Stomach (tissue), 9 donors: ENCODE measurements around the gene ZNF106. TPM values are rescaled to one million over a fixed set of nuclear protein-coding genes. Genes with fewer than 3 reads are reported as not detected.

Source experiments
- DNase-seq, 2 donors: peaks; one replicate each; pipeline versions ENCODE4 v3.0.0 to v3.0.0-alpha.2; 2013 to 2019
- H3K27ac ChIP-seq, 5 donors: fragments of 200-600 bp in 4 of 5; sonication (generic) in 4 of 5; one replicate each; pipeline ENCODE4 v1.5.1; 2013 to 2019; ENCODE audit warnings: mild to moderate bottlenecking in 1 of 5, moderate library complexity in 1 of 5
- H3K27me3 ChIP-seq, 3 donors: fragments of 200-600 bp; sonication (generic); one replicate each; pipeline ENCODE4 v1.5.1; 2017 to 2019; ENCODE audit warnings: mixed run types in 1 of 3
- H3K36me3 ChIP-seq, 4 donors: fragments of 200-600 bp; sonication (generic); 1 replicate in 3 of 4; 2 replicates in 1 of 4; pipeline ENCODE4 v1.5.1; 2016 to 2019
- H3K4me1 ChIP-seq, 4 donors: fragments of 200-600 bp; sonication (generic); one replicate each; pipeline ENCODE4 v1.5.1; 2016 to 2019
- H3K4me3 ChIP-seq, 4 donors: fragments of 200-600 bp; sonication (generic) in 3 of 4; one replicate each; pipeline ENCODE4 v1.5.1; 2016 to 2019; ENCODE audit warnings: mild to moderate bottlenecking in 1 of 4
- H3K9me3 ChIP-seq, 4 donors: fragments of 200-600 bp; sonication (generic); one replicate each; pipeline ENCODE4 v1.5.1; 2016 to 2019
- EP300 ChIP-seq: sonication (generic); formaldehyde crosslinking; IDR thresholded peaks from one replicate; pipeline ENCODE4 v1.6.1; 2017; ENCODE audit warnings: antibody characterized with exemption
- POLR2A ChIP-seq, 4 donors: fragments of 450-650 bp; IDR thresholded peaks; one replicate each; pipeline ENCODE4 v1.6.1; 2016; ENCODE audit warnings: antibody characterized with exemption in 4 of 4, control low read depth in 2 of 4, mild to moderate bottlenecking in 1 of 4, moderate library complexity in 1 of 4
- POLR2AphosphoS5 ChIP-seq, 3 donors: sonication (generic); formaldehyde crosslinking; IDR thresholded peaks; one replicate each; pipeline ENCODE4 v1.6.1; 2016; ENCODE audit warnings: antibody characterized with exemption in 3 of 3
- WGBS, 5 donors: extraction: QIAGEN DNeasy Blood & Tissue Kit in 3 of 5; methylation state at CpG; one replicate each; pipeline versions ENCODE4 v1.1.5 to v1.1.7; 2013 to 2018; 5-methylcytosine and 5-hydroxymethylcytosine counted together
- intact Hi-C: fragments of 100-400 bp; cut with DNase I; formaldehyde crosslinking; loops from one replicate; pipeline ENCODE4 v1.15.1; 2023; ENCODE audit warnings: low total_unique reads
- polyA plus RNA-seq, 3 donors: library from polyadenylated mRNA; stranded (reverse); fragments of 200-250 nt; gene quantifications; one replicate each; pipeline ENCODE4 v1.2.3, GENCODE V29; 2013
- total RNA-seq, 5 donors: library from RNA; depleted of rRNA; stranded (reverse); fragments of >200 nt; gene quantifications; one replicate each; pipeline versions ENCODE4 v1.1.0 to v1.2.3, GENCODE V29; 2014 to 2016
- TF ChIP-seq, protein P1 (sequence below), 7 experiments: fragments of 450-650 bp in 4 of 7; fragments of 200-600 bp in 3 of 7; sonication (generic) in 3 of 7; IDR thresholded peaks; one replicate each; pipeline ENCODE4 v1.5.1; 2016 to 2019; ENCODE audit warnings: antibody characterized with exemption in 7 of 7, control low read depth in 2 of 7, mild to moderate bottlenecking in 1 of 7
- donor health status: healthy with polysubstance abuse.
- donor health status: Bipolar disorder and iron deficiency.
- donor health status: healthy.

The ZNF106 gene
- total and polyA plus RNA-seq, 8 donors, result 4.5 to 238 (median 41.9) TPM

DNA sequence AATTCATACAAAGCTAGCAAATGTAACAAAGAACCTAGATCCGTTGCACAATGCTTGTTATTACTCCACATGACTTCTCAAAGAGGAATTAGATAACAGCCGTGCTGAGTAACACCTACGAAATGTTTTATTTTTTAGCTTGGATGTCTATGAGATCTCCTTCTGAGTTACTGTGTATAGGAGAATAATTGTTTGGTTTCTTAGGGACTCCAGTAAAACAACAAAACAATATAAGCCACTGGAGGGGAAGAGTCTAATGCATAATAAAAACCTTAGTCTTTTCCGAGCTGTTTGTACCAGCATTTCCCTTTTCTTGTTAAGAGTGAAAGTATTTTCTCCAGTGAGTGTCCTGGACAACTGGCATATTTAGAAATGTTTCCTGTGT, 20.1 kb upstream of the ZNF106 start:
- Histone ChIP-seq H3K27ac (peak overlapping the region in 3 of 5 donors; percentile 13 to 66 (median 19)), H3K9me3 (no peaks in the 10 kb centered on the region), H3K4me3 (no peak overlapping the region), H3K36me3 (peaks cover 16 to 45% (median 35%) of the 10 kb centered on the region in 4 donors), H3K4me1 (peaks cover 0 to 34% (median 19%) of the 10 kb centered on the region in 4 donors), H3K27me3 (no peaks in the 10 kb centered on the region)
- TF ChIP-seq EP300 (no peak), POLR2AphosphoS5 (IDR thresholded peaks at IDR 0.05) (no peak), POLR2A (IDR thresholded peaks at IDR 0.05) (no peak)
- TF ChIP-seq, protein P1, sequence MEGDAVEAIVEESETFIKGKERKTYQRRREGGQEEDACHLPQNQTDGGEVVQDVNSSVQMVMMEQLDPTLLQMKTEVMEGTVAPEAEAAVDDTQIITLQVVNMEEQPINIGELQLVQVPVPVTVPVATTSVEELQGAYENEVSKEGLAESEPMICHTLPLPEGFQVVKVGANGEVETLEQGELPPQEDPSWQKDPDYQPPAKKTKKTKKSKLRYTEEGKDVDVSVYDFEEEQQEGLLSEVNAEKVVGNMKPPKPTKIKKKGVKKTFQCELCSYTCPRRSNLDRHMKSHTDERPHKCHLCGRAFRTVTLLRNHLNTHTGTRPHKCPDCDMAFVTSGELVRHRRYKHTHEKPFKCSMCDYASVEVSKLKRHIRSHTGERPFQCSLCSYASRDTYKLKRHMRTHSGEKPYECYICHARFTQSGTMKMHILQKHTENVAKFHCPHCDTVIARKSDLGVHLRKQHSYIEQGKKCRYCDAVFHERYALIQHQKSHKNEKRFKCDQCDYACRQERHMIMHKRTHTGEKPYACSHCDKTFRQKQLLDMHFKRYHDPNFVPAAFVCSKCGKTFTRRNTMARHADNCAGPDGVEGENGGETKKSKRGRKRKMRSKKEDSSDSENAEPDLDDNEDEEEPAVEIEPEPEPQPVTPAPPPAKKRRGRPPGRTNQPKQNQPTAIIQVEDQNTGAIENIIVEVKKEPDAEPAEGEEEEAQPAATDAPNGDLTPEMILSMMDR (IDR thresholded peaks at IDR 0.05), result no peak
- 45 to 66% (median 57%) methylated on average over 4 of the region's 4 CpGs for WGBS, 5 donors
- intact Hi-C loops, result no loop called here
- no peak for DNase-seq

DNA sequence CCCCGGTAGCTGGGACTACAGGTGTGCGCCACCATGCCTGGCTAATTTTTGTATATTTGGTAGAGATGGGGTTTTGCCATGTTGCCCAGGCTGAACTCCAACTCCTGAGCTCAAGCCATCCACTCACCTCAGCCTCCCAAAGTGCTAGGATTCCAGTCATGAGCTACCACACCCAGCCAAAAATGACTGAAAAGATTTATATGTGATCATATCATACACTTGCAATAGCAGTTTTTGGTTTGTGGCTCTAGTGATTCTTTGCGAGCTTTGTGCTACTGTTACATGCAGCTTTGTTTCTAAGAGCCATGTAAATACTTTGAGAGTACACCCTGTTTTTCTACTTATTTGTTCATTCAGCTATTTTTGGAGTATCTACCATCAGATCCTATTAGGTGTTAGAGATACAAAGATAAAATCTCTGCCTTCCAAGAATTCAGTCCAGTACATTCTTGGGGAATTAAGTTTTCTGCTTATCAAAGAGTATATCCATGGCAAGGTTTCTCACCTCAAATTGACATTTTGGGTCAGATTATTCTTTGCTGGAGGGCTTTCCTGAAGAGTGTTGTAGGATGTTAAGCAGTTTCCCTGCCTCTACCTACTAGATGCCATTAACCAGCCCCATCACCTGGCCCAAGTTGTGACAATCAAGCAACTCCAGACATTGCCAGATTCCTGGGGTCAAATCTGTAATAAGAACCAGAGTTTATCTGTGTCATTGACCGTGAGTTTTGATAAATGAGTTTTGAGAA, 19.5 kb upstream of the ZNF106 start:
- Histone ChIP-seq H3K36me3 (peaks cover 16 to 39% (median 29%) of the 10 kb centered on the region in 4 donors), H3K27ac (peak overlapping the region in 2 of 5 donors; percentile 19 to 66), H3K9me3 (no peaks in the 10 kb centered on the region), H3K4me1 (peaks cover 0 to 34% (median 19%) of the 10 kb centered on the region in 4 donors), H3K4me3 (no peak overlapping the region), H3K27me3 (no peaks in the 10 kb centered on the region)
- WGBS, 5 donors, result 83 to 93% (median 84%) methylated on average over 4 of the region's 4 CpGs
- intact Hi-C loops, result no loop called here
- TF ChIP-seq, protein P1 (IDR thresholded peaks at IDR 0.05), result no peak
- no peak for TF ChIP-seq POLR2AphosphoS5 (IDR thresholded peaks at IDR 0.05)
- TF ChIP-seq POLR2A (IDR thresholded peaks at IDR 0.05), result no peak
- TF ChIP-seq EP300, result no peak
- DNase-seq, result no peak

DNA sequence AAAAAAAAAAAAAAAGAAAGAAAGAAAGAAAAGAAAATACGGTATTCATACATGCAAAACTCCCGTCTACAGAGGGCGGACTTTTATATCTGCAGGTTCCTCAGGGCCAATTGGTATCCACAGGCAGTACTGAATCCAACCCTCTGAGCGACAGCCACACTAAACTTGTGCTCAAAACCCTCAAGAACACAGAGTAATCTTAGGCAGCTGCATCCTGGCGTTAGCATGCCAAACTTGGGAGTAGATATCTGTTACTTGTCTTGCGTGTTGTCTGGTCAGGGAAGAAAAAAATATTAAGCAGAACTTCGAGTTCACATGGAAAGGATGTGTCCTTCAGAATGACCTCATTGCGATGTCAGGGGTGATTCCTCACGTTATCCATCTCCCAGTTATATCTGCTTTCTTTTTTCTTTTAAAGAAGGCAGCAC, 17.3 kb upstream of the ZNF106 start:
- Histone ChIP-seq H3K27me3 (no peaks in the 10 kb centered on the region), H3K9me3 (no peaks in the 10 kb centered on the region), H3K4me3 (no peak overlapping the region), H3K27ac (peak overlapping the region in 1 of 5 donors; percentile 36), H3K36me3 (peaks cover 0 to 20% (median 7%) of the 10 kb centered on the region in 4 donors), H3K4me1 (peaks cover 0 to 54% (median 27%) of the 10 kb centered on the region in 4 donors)
- intact Hi-C loops, result no loop called here
- no peak for DNase-seq
- 54 to 74% (median 67%) methylated on average over 9 of the region's 9 CpGs for WGBS, 5 donors
- TF ChIP-seq EP300, result no peak
- TF ChIP-seq, protein P1 (IDR thresholded peaks at IDR 0.05), result no peak
- no peak for TF ChIP-seq POLR2A (IDR thresholded peaks at IDR 0.05)
- no peak for TF ChIP-seq POLR2AphosphoS5 (IDR thresholded peaks at IDR 0.05)

DNA sequence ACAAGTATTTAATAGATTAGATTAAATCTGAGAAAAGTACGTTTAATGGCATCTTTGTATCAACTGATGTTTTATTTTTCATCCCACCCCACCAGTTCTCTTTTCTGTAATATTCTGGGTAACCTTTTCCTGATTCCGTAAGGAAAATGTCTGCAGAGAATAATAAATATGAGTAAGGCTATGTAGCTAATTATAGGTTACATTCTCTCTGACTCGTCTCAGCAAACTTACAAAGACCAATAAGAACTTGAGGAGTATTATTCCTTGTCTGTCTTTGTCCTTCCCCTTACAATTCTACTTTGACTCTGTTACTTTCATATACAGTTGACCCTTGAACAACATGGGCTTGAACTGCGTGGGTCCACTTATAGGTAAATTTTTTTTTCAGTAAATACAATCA, 16.6 kb upstream of the ZNF106 start:
- Histone ChIP-seq H3K27ac (no peak overlapping the region), H3K4me1 (peaks cover 0 to 61% (median 27%) of the 10 kb centered on the region in 4 donors), H3K36me3 (peaks cover 0 to 15% (median under 1%) of the 10 kb centered on the region in 4 donors), H3K27me3 (no peaks in the 10 kb centered on the region), H3K4me3 (no peak overlapping the region), H3K9me3 (no peaks in the 10 kb centered on the region)
- intact Hi-C loops, result no loop called here
- 70 to 82% (median 81%) methylated on average over 4 of the region's 4 CpGs for WGBS, 5 donors
- no peak for DNase-seq
- TF ChIP-seq EP300 (no peak), POLR2A (IDR thresholded peaks at IDR 0.05) (no peak), POLR2AphosphoS5 (IDR thresholded peaks at IDR 0.05) (no peak)
- TF ChIP-seq, protein P1 (IDR thresholded peaks at IDR 0.05), result no peak
